Endodermal cell (in vitro differentiated cells): ENCODE results near the gene DTNBP1. TPM values are rescaled to one million over a fixed set of nuclear protein-coding genes. Genes with fewer than 3 reads are reported as not detected.

Source experiments
- DNase-seq: peaks from one replicate; pipeline ENCODE4 v3.0.0-alpha.2; 2017
- H3K27ac ChIP-seq: 2 replicates; pipeline ENCODE4 v1.5.1; 2013; ENCODE audit warnings: mild to moderate bottlenecking, low read depth, low read length, moderate library complexity
- H3K27me3 ChIP-seq: 2 replicates; pipeline ENCODE4 v1.6.1; 2013; ENCODE audit warnings: mild to moderate bottlenecking, low read length, moderate library complexity; ENCODE audit not compliant: insufficient read depth, control insufficient read depth, poor library complexity, severe bottlenecking
- H3K36me3 ChIP-seq: 2 replicates; pipeline ENCODE4 v1.7.0; 2013; ENCODE audit warnings: mild to moderate bottlenecking, low read length, moderate library complexity; ENCODE audit not compliant: control insufficient read depth, insufficient read depth
- H3K4me1 ChIP-seq: one replicate; pipeline ENCODE4 v1.7.0; 2013; ENCODE audit warnings: low read length; ENCODE audit not compliant: control insufficient read depth, insufficient read depth
- H3K4me3 ChIP-seq: 2 replicates; pipeline ENCODE4 v1.5.1; 2013; ENCODE audit warnings: mild to moderate bottlenecking, low read length, moderate library complexity
- H3K9ac ChIP-seq: 2 replicates; pipeline ENCODE4 v1.6.1; 2013; ENCODE audit warnings: mild to moderate bottlenecking, low read length, moderate library complexity; ENCODE audit not compliant: poor library complexity, severe bottlenecking; ENCODE audit errors: extremely low read depth
- H3K9me3 ChIP-seq: 2 replicates; pipeline ENCODE4 v1.6.1; 2013; ENCODE audit warnings: mild to moderate bottlenecking, low read length, moderate library complexity; ENCODE audit not compliant: control insufficient read depth
- H3K27ac Mint-ChIP-seq: 2 replicates; pipeline ENCODE4 v1.8.0; 2020; ENCODE audit warnings: mixed read lengths
- H3K27me3 Mint-ChIP-seq: 2 replicates; pipeline ENCODE4 v1.8.0; 2021; ENCODE audit warnings: mild to moderate bottlenecking, mixed read lengths; ENCODE audit not compliant: insufficient read depth
- H3K36me3 Mint-ChIP-seq: 2 replicates; pipeline ENCODE4 v1.8.0; 2020; ENCODE audit warnings: low read depth, mixed read lengths
- H3K4me1 Mint-ChIP-seq: 2 replicates; pipeline ENCODE4 v1.8.0; 2020; ENCODE audit warnings: mixed read lengths
- H3K4me3 Mint-ChIP-seq: 2 replicates; pipeline ENCODE4 v1.8.0; 2020; ENCODE audit warnings: mild to moderate bottlenecking, moderate library complexity, mixed read lengths
- H3K9me3 Mint-ChIP-seq: 2 replicates; pipeline ENCODE4 v1.8.0; 2020; ENCODE audit warnings: mild to moderate bottlenecking, mixed read lengths
- WGBS, 2 experiments: methylation state at CpG; one replicate each; pipeline versions ENCODE4 v1.1.5 to v1.1.7; 2013; ENCODE audit warnings: missing lambda C conversion rate in 2 of 2, mixed read lengths in 1 of 2; ENCODE audit not compliant: insufficient coverage in 1 of 2, insufficient read length in 1 of 2; 5-methylcytosine and 5-hydroxymethylcytosine counted together
- total RNA-seq, 2 donors: library from RNA; stranded (reverse); fragmentation: NEBNext Ultra II Directional in 1 of 2; extraction: Animal tissue kit (Norgen Biotek cat#: 25700) in 1 of 2; gene quantifications; 2 replicates in 1 of 2; 3 replicates in 1 of 2; pipeline ENCODE4 v1.2.1, GENCODE V29; 2021
- TF ChIP-seq, protein P1 (sequence below): fragments of 200-600 bp; sonication (generic); conservative IDR thresholded peaks from 2 replicates; pipeline ENCODE4 v1.5.0; 2021; ENCODE audit warnings: antibody characterized with exemption, mild to moderate bottlenecking

The DTNBP1 gene
- total RNA-seq, 2 donors from 2014 or later: 14.1 to 31.4 TPM

- H3K9me3 ChIP-seq: peaks cover 16% of the 10 kb centered on the region
- peaks cover 53% of the 10 kb centered on the region for H3K36me3 ChIP-seq
- Mint-ChIP-seq H3K27me3 (no peaks in the 10 kb centered on the region), H3K4me3 (no peak overlapping the region), H3K36me3 (peaks cover 79% of the 10 kb centered on the region), H3K4me1 (no peaks in the 10 kb centered on the region), H3K9me3 (peaks cover 4% of the 10 kb centered on the region), H3K27ac (no peak overlapping the region)
- no peak overlapping the region for H3K9ac ChIP-seq
- WGBS, 2 experiments: 95 to 97% methylated on average over 10 to 14 of the region's 14 CpGs
- no peak overlapping the region for H3K27ac ChIP-seq
- TF ChIP-seq, protein P1, sequence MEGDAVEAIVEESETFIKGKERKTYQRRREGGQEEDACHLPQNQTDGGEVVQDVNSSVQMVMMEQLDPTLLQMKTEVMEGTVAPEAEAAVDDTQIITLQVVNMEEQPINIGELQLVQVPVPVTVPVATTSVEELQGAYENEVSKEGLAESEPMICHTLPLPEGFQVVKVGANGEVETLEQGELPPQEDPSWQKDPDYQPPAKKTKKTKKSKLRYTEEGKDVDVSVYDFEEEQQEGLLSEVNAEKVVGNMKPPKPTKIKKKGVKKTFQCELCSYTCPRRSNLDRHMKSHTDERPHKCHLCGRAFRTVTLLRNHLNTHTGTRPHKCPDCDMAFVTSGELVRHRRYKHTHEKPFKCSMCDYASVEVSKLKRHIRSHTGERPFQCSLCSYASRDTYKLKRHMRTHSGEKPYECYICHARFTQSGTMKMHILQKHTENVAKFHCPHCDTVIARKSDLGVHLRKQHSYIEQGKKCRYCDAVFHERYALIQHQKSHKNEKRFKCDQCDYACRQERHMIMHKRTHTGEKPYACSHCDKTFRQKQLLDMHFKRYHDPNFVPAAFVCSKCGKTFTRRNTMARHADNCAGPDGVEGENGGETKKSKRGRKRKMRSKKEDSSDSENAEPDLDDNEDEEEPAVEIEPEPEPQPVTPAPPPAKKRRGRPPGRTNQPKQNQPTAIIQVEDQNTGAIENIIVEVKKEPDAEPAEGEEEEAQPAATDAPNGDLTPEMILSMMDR: no peak
- no peaks in the 10 kb centered on the region for H3K4me1 ChIP-seq
- H3K27me3 ChIP-seq: no peaks in the 10 kb centered on the region
- DNase-seq: peak; percentile 54
- no peak overlapping the region for H3K4me3 ChIP-seq
Measured at GRCh38 chr6:15524861-15525401, 137.9 kb downstream of the DTNBP1 start.

- Histone ChIP-seq H3K9me3 (peaks cover 16% of the 10 kb centered on the region), H3K4me1 (no peaks in the 10 kb centered on the region), H3K36me3 (peaks cover 61% of the 10 kb centered on the region), H3K9ac (no peak overlapping the region), H3K4me3 (no peak overlapping the region), H3K27me3 (no peaks in the 10 kb centered on the region), H3K27ac (no peak overlapping the region)
- no peak overlapping the region for H3K27ac Mint-ChIP-seq
- TF ChIP-seq, protein P1: no peak
- no peaks in the 10 kb centered on the region for H3K27me3 Mint-ChIP-seq
- 93 to 97% methylated on average over 21 to 23 of the region's 23 CpGs for WGBS, 2 experiments
- H3K9me3 Mint-ChIP-seq: peaks cover 4% of the 10 kb centered on the region
- peak; percentile 56 for DNase-seq
- peaks cover 83% of the 10 kb centered on the region for H3K36me3 Mint-ChIP-seq
- H3K4me1 Mint-ChIP-seq: no peaks in the 10 kb centered on the region
- no peak overlapping the region for H3K4me3 Mint-ChIP-seq
Measured at GRCh38 chr6:15523679-15524630, 138.9 kb downstream of the DTNBP1 start.

DNA sequence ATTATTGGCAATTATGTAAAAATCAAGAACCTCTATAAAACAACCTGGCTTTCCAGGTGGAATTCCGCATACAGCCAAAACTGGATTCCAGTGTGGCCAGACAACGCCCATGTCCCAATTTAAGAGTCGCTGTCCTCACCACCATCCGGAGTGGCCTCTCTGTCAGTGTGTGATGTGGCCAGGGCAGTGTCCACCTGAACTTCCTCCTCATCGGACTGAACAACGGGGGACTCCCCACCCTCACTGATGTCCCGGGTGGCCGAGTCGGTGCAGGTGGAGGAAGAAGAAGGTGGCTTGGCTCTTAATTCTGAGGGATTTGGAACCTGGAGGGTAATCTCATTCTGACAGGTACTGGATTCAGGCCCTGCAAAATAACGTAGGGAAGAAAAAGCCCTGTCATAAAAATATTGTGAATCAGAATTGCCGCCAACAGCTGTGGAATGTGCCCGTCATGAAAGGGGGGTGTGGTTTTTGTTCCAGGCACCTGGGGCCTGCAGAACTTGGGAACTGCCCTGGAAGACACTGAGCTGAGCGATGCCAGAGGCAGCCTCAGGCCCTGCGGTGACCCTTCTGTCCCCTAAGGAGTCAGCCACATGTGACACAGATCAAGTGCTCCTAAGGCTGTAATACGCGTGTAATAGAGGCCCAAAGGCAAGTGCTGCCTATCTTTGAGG is 139.8 kb downstream of the DTNBP1 start:
- Histone ChIP-seq H3K9ac (no peak overlapping the region), H3K27ac (no peak overlapping the region), H3K27me3 (no peaks in the 10 kb centered on the region), H3K4me1 (no peaks in the 10 kb centered on the region), H3K4me3 (no peak overlapping the region), H3K36me3 (peaks cover 68% of the 10 kb centered on the region), H3K9me3 (peaks cover 8% of the 10 kb centered on the region)
- no peak overlapping the region for H3K4me3 Mint-ChIP-seq
- no peaks in the 10 kb centered on the region for H3K4me1 Mint-ChIP-seq
- H3K27me3 Mint-ChIP-seq: no peaks in the 10 kb centered on the region
- peak; percentile 56 for DNase-seq
- 92 to 96% methylated on average over 10 to 16 of the region's 16 CpGs for WGBS, 2 experiments
- H3K27ac Mint-ChIP-seq: no peak overlapping the region
- peaks cover 4% of the 10 kb centered on the region for H3K9me3 Mint-ChIP-seq
- TF ChIP-seq, protein P1: no peak
- peaks cover 86% of the 10 kb centered on the region for H3K36me3 Mint-ChIP-seq
